Measurements from ENCODE around the gene DCAF11.

Gene DCAF11

GRCh38 chr14:24080142-24080530 lies 34.4 kb upstream of the DCAF11 start:
- H3K4me3 ChIP-seq (ENCODE audit: low read depth, low read length) = no peak overlapping the region
- DNase-seq (ENCODE audit: low read depth) = no peak
- TF ChIP-seq, protein P1, sequence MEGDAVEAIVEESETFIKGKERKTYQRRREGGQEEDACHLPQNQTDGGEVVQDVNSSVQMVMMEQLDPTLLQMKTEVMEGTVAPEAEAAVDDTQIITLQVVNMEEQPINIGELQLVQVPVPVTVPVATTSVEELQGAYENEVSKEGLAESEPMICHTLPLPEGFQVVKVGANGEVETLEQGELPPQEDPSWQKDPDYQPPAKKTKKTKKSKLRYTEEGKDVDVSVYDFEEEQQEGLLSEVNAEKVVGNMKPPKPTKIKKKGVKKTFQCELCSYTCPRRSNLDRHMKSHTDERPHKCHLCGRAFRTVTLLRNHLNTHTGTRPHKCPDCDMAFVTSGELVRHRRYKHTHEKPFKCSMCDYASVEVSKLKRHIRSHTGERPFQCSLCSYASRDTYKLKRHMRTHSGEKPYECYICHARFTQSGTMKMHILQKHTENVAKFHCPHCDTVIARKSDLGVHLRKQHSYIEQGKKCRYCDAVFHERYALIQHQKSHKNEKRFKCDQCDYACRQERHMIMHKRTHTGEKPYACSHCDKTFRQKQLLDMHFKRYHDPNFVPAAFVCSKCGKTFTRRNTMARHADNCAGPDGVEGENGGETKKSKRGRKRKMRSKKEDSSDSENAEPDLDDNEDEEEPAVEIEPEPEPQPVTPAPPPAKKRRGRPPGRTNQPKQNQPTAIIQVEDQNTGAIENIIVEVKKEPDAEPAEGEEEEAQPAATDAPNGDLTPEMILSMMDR (IDR thresholded peaks at IDR 0.05; ENCODE audit: low read depth, low read length, missing control alignments) = no peak

- peak; percentile 58 for DNase-seq (ENCODE audit: low read depth)
- peak overlapping the region; percentile 67 for H3K4me3 ChIP-seq (ENCODE audit: low read depth, low read length)
- TF ChIP-seq, protein P1 (IDR thresholded peaks at IDR 0.05; ENCODE audit: low read depth, low read length, missing control alignments) = no peak
Measured at GRCh38 chr14:24080888-24081738, 33.5 kb upstream of the DCAF11 start.

DNA sequence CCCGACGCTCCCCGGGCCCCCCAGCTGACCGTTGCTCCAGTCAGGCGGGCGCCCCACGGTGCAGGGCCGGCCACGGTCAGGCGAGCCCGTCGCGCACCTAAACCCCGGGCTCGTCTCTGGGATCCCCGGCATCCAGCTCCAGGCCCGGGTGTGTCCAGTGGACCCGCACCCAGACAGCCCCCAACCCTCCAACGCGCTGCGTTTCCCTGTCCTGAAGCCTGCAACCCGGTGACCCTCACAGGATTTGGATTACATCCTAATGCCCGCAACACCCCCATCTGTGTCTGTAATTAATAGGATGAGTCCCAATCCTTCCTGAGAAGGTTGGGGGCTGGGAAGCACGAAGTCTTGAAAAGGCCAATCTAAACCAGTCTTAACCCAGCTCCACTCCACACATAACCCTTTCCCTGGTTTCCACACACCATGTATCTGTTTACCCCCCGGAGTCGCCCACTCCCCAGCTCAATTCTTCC lies 32.8 kb upstream of the DCAF11 start:
- no peak for DNase-seq (ENCODE audit: low read depth)
- peak overlapping the region; percentile 67 for H3K4me3 ChIP-seq (ENCODE audit: low read depth, low read length)
- TF ChIP-seq, protein P1 (IDR thresholded peaks at IDR 0.05; ENCODE audit: low read depth, low read length, missing control alignments) = no peak

DNA sequence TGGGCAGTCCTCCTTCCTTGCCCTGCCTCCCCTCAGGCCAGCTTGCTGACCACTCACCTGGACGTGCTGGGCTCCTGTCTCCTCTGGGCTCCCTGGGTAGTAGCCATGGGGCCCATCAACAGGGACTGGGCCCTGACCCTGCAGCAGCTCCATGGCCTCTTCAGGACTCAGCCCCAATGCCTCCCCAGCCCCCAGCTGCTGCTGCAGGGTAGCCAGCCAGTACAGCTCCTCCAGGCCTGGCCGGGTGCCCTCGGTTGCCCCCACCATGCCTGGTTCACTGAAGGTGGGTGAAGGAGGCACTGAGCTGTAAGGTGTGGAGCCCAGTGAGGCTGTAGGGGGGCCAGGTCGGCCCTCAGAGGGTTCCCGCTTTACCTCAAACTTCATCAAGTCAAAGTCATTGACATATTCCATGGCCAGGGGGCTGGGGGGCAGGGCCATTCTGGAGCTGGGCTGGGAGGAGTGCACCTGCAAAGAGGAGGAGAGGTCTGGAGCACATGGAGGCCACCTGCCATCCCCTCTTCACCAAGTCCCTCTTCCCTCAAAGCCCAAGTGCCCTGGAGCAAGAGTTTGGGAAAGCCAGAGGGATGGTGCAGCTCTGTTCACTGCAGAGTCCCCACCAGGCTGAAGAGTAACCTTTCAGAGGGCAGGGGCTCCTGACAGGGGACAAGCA lies 32.0 kb upstream of the DCAF11 start:
- no peak for DNase-seq (ENCODE audit: low read depth)
- H3K4me3 ChIP-seq (ENCODE audit: low read depth, low read length) = no peak overlapping the region
- TF ChIP-seq, protein P1 (IDR thresholded peaks at IDR 0.05; ENCODE audit: low read depth, low read length, missing control alignments) = no peak

GRCh38 chr14:24083462-24083861 lies 31.1 kb upstream of the DCAF11 start:
- TF ChIP-seq, protein P1 (IDR thresholded peaks at IDR 0.05; ENCODE audit: low read depth, low read length, missing control alignments) = no peak
- no peak for DNase-seq (ENCODE audit: low read depth)
- no peak overlapping the region for H3K4me3 ChIP-seq (ENCODE audit: low read depth, low read length)

GRCh38 chr14:24084440-24084839 lies 30.1 kb upstream of the DCAF11 start:
- TF ChIP-seq, protein P1 (IDR thresholded peaks at IDR 0.05; ENCODE audit: low read depth, low read length, missing control alignments) = no peak
- DNase-seq (ENCODE audit: low read depth) = no peak
- H3K4me3 ChIP-seq (ENCODE audit: low read depth, low read length) = no peak overlapping the region
